Midbrain (tissue), 1 donor: ENCODE measurements around the gene PDZD2.
"Not testable (repeated sequence)": the region's sequence is repeated elsewhere in the genome, so short reads cannot be mapped to it uniquely, and the experiment has no call there.

Experiments
- DNase-seq: peaks from one replicate; lab custom pipeline; 2025; lab: John Stamatoyannopoulos, UW

Gene PDZD2

GRCh38 chr5:31934156-31934555 is 295.2 kb downstream of the PDZD2 start:
- no peak for DNase-seq

DNA sequence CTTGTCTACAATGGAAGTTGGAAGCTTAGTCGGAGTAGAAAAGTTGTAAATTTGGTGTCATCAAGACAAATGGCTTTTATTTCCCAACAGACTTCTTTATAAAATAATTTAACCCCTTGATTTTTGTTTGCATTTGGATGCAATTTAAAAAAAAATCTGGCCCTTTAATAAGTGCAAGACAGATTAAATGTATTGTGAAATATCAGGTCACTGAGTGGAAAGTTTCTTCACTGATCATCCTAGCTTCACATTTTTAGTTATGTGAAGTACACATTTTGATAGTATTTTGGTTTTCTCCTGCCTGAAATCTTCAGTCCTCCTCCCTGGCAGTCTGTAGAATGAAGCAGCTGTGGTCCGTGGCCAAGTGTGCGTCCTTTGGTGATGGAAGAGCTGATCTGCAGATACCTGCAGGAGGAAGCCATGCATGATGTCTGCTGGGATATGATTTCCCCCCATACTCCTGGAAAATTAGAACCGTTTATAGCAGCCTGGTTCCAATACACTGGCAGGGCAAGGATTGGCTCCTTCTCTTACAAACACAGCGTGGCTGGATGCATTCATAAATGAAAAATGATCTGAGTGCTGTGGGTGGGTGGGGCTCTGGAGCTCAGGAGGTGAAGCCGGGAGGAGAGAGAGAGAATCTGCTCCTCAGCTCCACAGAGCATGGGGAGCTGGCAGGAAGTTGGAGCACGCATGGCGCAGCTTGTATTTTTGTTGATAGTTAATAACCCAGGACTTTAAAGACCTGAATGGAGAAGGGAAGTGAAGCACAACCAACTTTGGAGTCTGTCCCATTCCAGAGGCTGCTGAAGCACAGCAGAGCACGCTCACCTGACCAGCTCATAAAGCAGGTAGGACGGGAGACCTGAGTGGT is 296.8 kb downstream of the PDZD2 start:
- DNase-seq, result no peak

GRCh38 chr5:31936683-31937082 is 297.8 kb downstream of the PDZD2 start:
- DNase-seq, result no peak

DNA sequence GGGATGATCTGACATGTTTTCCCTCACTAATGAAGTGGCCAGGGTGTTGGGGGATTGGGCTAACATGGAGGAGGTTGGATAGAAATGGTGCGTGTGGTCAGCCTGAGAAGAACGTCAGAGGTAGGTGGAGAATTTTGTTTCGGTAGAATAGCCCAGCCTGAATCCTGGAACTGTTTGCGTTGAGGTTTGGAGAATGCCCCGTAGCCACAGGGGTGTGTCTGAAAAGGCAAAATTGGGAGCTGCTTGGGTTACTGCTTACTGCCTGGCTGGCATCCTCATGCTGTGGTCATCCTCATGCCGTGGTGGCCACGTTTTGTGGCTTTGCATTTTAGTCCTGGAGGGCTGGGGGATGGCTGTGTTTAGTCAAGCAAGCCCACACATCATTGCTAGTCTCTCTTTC is 298.3 kb downstream of the PDZD2 start:
- no peak for DNase-seq

DNA sequence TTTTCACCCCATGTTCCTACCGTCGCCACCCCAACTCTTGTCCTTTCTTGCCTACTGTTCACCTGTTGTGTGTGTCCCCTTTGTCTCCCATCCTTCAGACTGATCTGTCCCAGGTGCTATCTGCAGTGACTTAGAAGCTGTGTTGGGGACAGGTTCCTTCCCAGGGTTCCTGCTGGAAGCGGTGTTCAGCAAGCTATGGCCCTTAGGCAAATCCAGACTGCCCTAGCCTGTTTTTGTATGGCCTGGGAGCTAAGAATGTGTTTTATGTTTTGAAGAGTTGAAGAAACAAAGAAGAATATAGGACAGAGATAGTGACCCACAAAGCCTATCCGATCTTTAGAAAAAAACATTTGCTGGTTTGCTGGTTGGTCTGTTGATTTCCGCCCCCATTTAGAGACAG is 298.8 kb downstream of the PDZD2 start:
- DNase-seq, result no peak

- DNase-seq, result no peak
Observed at GRCh38 chr5:31939151-31939550, 300.2 kb downstream of the PDZD2 start.

DNA sequence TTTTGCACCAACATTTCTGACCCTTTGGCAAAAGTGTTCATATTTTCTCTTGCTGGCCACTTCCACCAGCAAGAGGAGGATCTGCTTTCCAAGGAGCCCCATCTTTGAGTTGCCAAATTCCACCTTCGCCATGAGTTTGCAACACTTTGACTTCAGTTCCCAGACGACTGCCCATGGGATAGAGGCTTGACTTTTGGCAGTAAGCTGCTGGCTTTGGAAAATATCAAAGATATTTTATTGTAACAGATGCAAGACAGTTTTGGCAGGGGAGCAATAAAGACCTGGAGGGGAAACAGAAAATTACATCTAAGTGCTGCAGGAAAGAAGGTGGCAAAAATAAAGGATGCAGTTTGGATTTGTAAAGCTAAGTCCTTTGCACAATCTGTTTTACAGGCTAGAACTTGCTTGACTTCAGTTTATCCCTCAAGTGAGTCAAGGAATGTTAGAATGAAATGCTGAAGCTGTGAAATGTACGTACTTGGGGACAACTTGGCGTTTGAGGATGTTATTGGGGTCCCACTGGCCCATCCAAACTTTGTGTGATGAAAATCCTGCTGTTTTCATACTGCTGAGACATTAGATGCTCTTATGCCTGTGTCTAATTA is 302.3 kb downstream of the PDZD2 start:
- DNase-seq, result no peak

- DNase-seq, result no peak
Observed at GRCh38 chr5:31942546-31942945, 303.6 kb downstream of the PDZD2 start.

GRCh38 chr5:31944684-31945445 is 305.9 kb downstream of the PDZD2 start:
- DNase-seq, result no peak

DNA sequence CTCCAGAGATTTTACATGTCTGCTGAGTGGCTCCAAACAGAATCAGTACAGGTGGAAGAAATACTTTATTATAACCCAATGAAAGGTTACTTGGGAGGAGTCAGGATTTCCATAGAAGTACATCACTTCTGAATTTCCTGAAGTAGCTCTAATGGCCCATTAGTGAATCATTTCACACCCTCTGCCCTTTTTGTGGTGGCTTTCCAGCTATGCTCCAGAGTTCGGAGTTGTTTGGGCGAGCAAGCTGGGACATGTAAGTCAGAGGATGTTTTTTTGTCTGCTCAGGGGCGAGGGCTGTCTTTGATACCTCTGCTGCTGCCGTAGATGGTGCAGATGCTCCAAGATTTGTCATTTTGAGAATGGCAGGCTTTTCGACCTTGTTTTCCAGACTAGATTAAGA is 309.1 kb downstream of the PDZD2 start:
- DNase-seq, result no peak

DNA sequence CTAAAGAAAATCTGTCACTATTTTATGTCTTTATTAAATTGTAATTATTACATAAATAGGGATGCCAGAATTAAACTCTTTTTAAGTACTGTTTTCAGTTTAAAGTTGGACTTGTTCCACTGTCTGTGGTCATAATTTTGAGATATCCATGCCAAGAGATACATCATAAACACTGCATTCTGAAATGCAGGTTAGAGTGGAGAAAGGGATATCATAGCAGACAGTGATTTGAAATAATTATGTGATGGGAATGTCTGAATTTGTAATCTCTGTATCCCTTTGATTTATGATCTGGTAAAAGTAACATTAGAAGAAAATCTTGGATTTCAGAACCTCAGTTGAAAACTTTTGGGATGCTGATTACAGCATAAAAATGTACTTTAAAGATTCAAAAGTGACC is 313.1 kb downstream of the PDZD2 start:
- DNase-seq, result no peak

DNA sequence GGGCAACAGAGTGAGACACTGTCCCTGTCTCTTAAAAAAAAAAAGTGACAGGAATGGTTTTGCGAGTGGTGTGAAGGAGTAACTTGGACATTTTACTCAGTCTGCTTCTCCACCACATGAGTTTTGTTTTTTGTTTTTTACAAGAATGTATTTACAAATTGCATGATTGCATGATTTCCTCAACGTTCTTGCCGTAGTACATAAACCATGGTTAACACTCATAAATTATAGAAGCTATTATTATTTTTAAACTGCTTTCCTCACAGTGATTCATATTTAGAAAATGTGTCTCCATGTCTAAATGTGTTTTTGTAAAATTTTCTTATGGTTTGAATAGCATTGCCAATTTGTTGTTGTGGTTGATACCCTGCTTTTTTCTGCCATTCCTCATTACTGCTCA is 315.2 kb downstream of the PDZD2 start:
- no peak for DNase-seq

GRCh38 chr5:31957151-31957550 is 318.2 kb downstream of the PDZD2 start:
- DNase-seq, result no peak

GRCh38 chr5:31962351-31962751 is 323.4 kb downstream of the PDZD2 start:
- no peak for DNase-seq

DNA sequence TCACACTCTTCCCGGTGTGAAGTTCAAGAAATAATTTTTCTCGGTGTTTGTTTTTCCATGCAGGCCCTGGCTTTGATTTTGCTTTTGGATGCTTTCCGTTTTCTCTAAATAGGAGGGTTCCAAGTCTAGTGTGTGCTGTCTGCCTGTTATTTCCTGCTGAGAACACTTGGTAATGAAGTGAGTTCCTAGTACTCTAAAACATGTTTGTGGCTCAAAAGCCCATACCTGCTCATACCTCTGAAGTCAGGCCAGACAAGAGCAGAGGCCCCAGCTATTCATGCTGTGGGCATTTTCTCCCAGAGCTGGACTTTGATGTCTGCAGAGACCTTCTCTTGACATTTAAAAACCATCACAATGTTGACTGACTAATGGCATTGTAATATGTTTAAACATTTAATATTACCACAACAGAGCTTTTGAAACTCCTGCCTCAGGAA is 324.0 kb downstream of the PDZD2 start:
- no peak for DNase-seq

DNA sequence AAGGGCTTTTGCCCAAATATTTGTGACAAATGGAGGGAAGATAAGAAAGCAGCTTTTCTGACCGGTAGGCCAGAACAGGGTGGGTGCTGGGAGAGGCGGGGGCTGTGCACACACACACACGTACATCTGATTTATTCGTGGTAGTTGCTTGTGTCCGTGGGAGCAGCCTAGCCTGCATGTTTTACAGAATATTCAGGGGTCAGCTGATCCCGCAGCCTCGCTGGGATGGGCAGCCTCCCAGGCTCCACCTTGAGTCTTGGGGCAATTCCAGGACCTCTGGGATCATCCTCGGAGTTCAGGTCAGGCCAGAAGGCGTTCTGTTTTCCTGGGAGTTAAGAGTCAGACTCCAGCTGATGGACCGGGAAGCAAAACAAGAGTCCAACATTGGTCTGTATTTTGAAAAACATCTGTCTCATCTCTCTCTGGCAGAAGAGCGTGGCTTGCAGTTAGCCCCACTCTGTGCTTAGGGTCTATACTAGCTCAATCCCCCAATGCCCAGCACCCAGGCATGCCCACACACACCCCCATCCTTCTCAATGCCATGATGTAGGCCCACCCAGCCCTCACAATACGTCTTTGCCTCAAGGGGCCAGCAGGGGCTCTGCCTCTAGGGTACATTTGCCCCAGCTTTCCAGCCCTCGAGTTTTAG is 324.6 kb downstream of the PDZD2 start:
- DNase-seq, result no peak

- DNase-seq, result no peak
Observed at GRCh38 chr5:31964007-31964360, 325.1 kb downstream of the PDZD2 start.

- no peak for DNase-seq
Observed at GRCh38 chr5:31965227-31965626, 326.3 kb downstream of the PDZD2 start.

- no peak for DNase-seq
Observed at GRCh38 chr5:31966936-31967335, 328.0 kb downstream of the PDZD2 start.

- DNase-seq, result no peak
Observed at GRCh38 chr5:31967461-31967860, 328.5 kb downstream of the PDZD2 start.

GRCh38 chr5:31972558-31972957 is 333.6 kb downstream of the PDZD2 start:
- DNase-seq, result no peak

DNA sequence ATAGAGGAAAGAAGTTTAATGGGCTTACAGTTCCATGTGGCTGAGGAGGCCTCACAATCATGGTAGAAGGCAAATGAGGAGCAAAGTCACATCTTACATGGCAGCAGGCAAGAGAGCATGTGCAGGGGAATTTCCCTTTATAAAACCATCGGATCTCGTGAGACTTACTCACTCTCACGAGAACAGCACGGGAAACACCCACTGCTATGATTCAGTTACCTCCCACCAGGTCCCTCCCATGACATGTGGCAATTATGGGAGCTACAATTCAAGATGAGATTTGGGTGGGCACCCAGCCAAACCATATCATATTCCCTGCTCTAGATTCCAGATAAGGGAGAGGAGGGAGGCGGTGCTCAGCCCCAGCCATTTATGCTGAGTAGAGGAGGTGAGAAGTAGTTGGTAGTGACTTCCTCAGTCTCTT is 336.3 kb downstream of the PDZD2 start:
- not testable (repeated sequence) for DNase-seq
